Activated gamma-delta T cell treated with anti-CD3 and anti-CD28 coated beads, Interleukin-2, amount 50 U/mL, for 16 hours (primary cell): Measurements from ENCODE around the gene CENPM.
A peak's percentile ranks its signal among the peaks of the same experiment; 100 is the strongest.
"Not testable (repeated sequence)": the region's sequence is repeated elsewhere in the genome, so short reads cannot be mapped to it uniquely, and the experiment has no call there.

Source experiments
- DNase-seq: peaks from one replicate; pipeline ENCODE4 v3.0.0-alpha.2; 2020; ENCODE audit warnings: low read depth

CENPM gene

GRCh38 chr22:41966607-41967240 is 19.8 kb upstream of the CENPM start:
- no peak for DNase-seq

- DNase-seq: no peak
These were observed 19.3 kb upstream of the CENPM start for GRCh38 chr22:41966225-41966606.

- no peak for DNase-seq
These were observed 17.1 kb upstream of the CENPM start for GRCh38 chr22:41964112-41964491.

GRCh38 chr22:41963453-41964111 is 16.6 kb upstream of the CENPM start:
- DNase-seq: no peak

GRCh38 chr22:41957941-41958556 is 11.1 kb upstream of the CENPM start:
- no peak for DNase-seq

- no peak for DNase-seq
These were observed 5.8 kb upstream of the CENPM start for GRCh38 chr22:41952713-41953112.

- DNase-seq: no peak
These were observed 5.0 kb upstream of the CENPM start, which contains the start of gene SMIM45 for GRCh38 chr22:41951898-41952474. Gene SMIM45 (plus strand): TSS chr22:41952150.

- DNase-seq: no peak
These were observed 2.5 kb upstream of the CENPM start for GRCh38 chr22:41949297-41949965.

- not testable (repeated sequence) for DNase-seq
These were observed 2.0 kb upstream of the CENPM start for GRCh38 chr22:41948928-41949296.

GRCh38 chr22:41948142-41948541 is 1.2 kb upstream of the CENPM start:
- DNase-seq: no peak

GRCh38 chr22:41947424-41948080 is 600 bp upstream of the CENPM start:
- DNase-seq: no peak

GRCh38 chr22:41943661-41944209 is 3.2 kb downstream of the CENPM start:
- DNase-seq: no peak

GRCh38 chr22:41940832-41941765 is 5.9 kb downstream of the CENPM start:
- DNase-seq: peak; percentile 77

- DNase-seq: peak; percentile 90
These were observed 6.7 kb downstream of the CENPM start for GRCh38 chr22:41939981-41940831.

- no peak for DNase-seq
These were observed 10.1 kb downstream of the CENPM start for GRCh38 chr22:41936894-41937169.

GRCh38 chr22:41935509-41935908 is 11.4 kb downstream of the CENPM start:
- DNase-seq: no peak

GRCh38 chr22:41935015-41935351 is 12.0 kb downstream of the CENPM start:
- no peak for DNase-seq

GRCh38 chr22:41934284-41935014 is 12.5 kb downstream of the CENPM start:
- DNase-seq: no peak

GRCh38 chr22:41933411-41934177 is 13.4 kb downstream of the CENPM start:
- DNase-seq: no peak
